SH-SY5Y (cell line): ENCODE results near the gene SCN5A.

Source experiments
- GATA2 ChIP-seq: IDR thresholded peaks from 2 replicates; pipeline ENCODE4 v1.6.1; 2011; ENCODE audit warnings: mild to moderate bottlenecking, low read depth, low read length
- GATA3 ChIP-seq: IDR thresholded peaks from 2 replicates; pipeline ENCODE4 v1.6.1; 2011; ENCODE audit warnings: low read depth, mild to moderate bottlenecking, low read length, moderate library complexity

- TF ChIP-seq GATA2 = no peak
- no peak for TF ChIP-seq GATA3
Measured at GRCh38 chr3:38689346-38689745, 39.9 kb upstream of the SCN5A start.
